Right lobe of liver (tissue), 6 donors: ENCODE data around the gene KDM8. TPM values are rescaled to one million over a fixed set of nuclear protein-coding genes. Genes with fewer than 3 reads are reported as not detected.

Experiments
- ATAC-seq, 4 donors: fragments of 200-7000 bp; cut with Tn5 transposase; one replicate each; pipeline ENCODE4 v1.9.1; 2020; ENCODE audit warnings: mild to moderate bottlenecking in 4 of 4, moderate library complexity in 4 of 4
- DNase-seq, 3 donors: peaks; one replicate each; pipeline ENCODE4 v3.0.0-alpha.2; 2020
- H3K27ac ChIP-seq, 3 donors: fragments of 200-600 bp; one replicate each; pipeline ENCODE4 v1.8.0; 2022
- H3K27me3 ChIP-seq, 2 donors: fragments of 200-600 bp; one replicate each; pipeline ENCODE4 v1.8.0; 2022
- H3K36me3 ChIP-seq, 4 donors: fragments of 200-600 bp; sonication (generic) in 1 of 4; one replicate each; pipeline versions ENCODE4 v1.5.1 to v1.8.0; 2017 to 2022; ENCODE audit warnings: control low read depth in 1 of 4
- H3K4me1 ChIP-seq, 4 donors: fragments of 200-600 bp; sonication (generic) in 1 of 4; one replicate each; pipeline versions ENCODE4 v1.5.1 to v1.8.0; 2017 to 2022; ENCODE audit warnings: control low read depth in 1 of 4
- H3K4me3 ChIP-seq, 3 donors: fragments of 200-600 bp; one replicate each; pipeline ENCODE4 v1.8.0; 2022
- H3K9me3 ChIP-seq, 4 donors: fragments of 200-600 bp; sonication (generic) in 1 of 4; one replicate each; pipeline versions ENCODE4 v1.5.1 to v1.8.0; 2017 to 2022; ENCODE audit warnings: control low read depth in 1 of 4
- POLR2A ChIP-seq: fragments of 450-650 bp; IDR thresholded peaks from one replicate; pipeline ENCODE4 v1.6.1; 2017; ENCODE audit warnings: antibody characterized with exemption, mild to moderate bottlenecking
- WGBS: methylation state at CpG from one replicate; pipeline ENCODE4 v1.1.6; 2018; ENCODE audit warnings: low coverage, low lambda C conversion rate; ENCODE audit not compliant: insufficient coverage; ENCODE audit errors: missing lambda C conversion rate; 5-methylcytosine and 5-hydroxymethylcytosine counted together
- intact Hi-C, 2 donors: fragments of 100-400 bp; cut with DNase I; formaldehyde crosslinking; loops; one replicate each; pipeline versions ENCODE4 v1.11.2 to v1.14.1; 2022
- total RNA-seq, 6 experiments: library from RNA; depleted of rRNA in 2 of 6; stranded (reverse); fragments of >200 nt in 2 of 6; fragmentation: NEBNext Ultra II Directional in 3 of 6; extraction: Animal tissue kit (Norgen Biotek cat#: 25700) in 3 of 6; gene quantifications; one replicate each; pipeline versions ENCODE4 v1.1.0 to v1.2.4, GENCODE V29; 2016 to 2023
- TF ChIP-seq, protein P1 (sequence below), 4 donors: fragments of 200-600 bp in 3 of 4; fragments of 450-650 bp in 1 of 4; IDR thresholded peaks; one replicate each; pipeline versions ENCODE4 v1.5.1 to v1.8.0; 2016 to 2022; ENCODE audit warnings: antibody characterized with exemption in 4 of 4, mild to moderate bottlenecking in 2 of 4
- donor health status: DM: no; HTN: yes; CAD: no.
- donor health status: DM: no; HTN: no; CAD: no.
- donor health status: DM: no; HTN: no; CAD: no.
- donor health status: DM: no; HTN: yes; CAD: no.
- donor health status: DM: no; HTN: yes; CAD: no.

The KDM8 gene
- total RNA-seq, 6 experiments from 2014 or later, result 11.2 to 153 (median 66.7) TPM

DNA sequence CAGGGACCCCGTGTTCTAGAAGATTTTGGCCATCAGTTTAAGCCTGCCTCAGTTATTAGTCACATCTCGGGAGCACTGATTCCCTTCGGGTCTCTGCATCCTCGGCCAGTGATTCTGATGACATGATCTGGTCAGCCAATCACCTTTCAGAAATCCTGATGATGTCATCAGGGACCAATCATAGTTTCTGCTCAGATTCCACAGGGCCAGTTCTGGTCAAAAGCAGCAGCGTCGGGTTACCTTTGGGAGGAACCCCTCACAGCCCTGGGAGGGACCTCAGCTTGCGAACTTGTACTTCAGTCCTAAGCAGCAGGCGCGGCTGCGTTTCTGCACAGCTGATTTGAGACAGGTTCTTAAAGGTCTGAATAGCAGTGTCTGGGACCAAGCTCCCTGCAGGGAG lies 13.9 kb downstream of the KDM8 start:
- TF ChIP-seq POLR2A, result peak; percentile 66
- TF ChIP-seq, protein P1, sequence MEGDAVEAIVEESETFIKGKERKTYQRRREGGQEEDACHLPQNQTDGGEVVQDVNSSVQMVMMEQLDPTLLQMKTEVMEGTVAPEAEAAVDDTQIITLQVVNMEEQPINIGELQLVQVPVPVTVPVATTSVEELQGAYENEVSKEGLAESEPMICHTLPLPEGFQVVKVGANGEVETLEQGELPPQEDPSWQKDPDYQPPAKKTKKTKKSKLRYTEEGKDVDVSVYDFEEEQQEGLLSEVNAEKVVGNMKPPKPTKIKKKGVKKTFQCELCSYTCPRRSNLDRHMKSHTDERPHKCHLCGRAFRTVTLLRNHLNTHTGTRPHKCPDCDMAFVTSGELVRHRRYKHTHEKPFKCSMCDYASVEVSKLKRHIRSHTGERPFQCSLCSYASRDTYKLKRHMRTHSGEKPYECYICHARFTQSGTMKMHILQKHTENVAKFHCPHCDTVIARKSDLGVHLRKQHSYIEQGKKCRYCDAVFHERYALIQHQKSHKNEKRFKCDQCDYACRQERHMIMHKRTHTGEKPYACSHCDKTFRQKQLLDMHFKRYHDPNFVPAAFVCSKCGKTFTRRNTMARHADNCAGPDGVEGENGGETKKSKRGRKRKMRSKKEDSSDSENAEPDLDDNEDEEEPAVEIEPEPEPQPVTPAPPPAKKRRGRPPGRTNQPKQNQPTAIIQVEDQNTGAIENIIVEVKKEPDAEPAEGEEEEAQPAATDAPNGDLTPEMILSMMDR (IDR thresholded peaks at IDR 0.05), result no peak
- ATAC-seq (peak; percentile 4 to 45 (median 13)), DNase-seq (no peak)
- Histone ChIP-seq H3K27ac (peak overlapping the region in 2 of 3 donors; percentile 87 to 92), H3K4me1 (peaks cover 0 to 53% (median 23%) of the 10 kb centered on the region in 4 donors), H3K4me3 (peak overlapping the region in 1 of 3 donors; percentile 80), H3K36me3 (peaks cover 0 to 31% (median 1%) of the 10 kb centered on the region in 4 donors), H3K27me3 (no peaks in the 10 kb centered on the region), H3K9me3 (no peaks in the 10 kb centered on the region)
- intact Hi-C loops, result no loop called here
- 19% methylated on average over 3 of the region's 10 CpGs for WGBS

DNA sequence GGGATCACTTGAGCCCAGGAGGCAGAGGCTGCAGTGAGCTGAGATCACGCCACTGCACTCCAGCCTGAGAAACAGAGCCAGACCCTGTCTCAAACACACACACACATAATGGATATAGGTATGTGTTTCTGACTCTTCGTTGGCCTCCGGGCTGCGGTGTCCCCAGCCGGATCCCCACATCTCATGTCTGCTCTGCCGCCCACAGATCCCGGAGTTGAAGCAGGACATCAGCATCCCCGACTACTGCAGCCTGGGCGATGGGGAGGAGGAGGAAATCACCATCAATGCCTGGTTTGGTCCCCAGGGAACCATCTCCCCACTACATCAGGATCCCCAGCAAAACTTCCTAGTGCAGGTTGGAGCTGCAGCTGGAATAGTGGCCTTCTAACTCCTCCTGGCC lies 15.4 kb downstream of the KDM8 start:
- peaks cover 0 to 48% (median 24%) of the 10 kb centered on the region in 4 donors for H3K4me1 ChIP-seq
- peaks cover 0 to 31% (median 1%) of the 10 kb centered on the region in 4 donors for H3K36me3 ChIP-seq
- no peak overlapping the region for H3K27ac ChIP-seq
- 87% methylated on average over 4 of the region's 9 CpGs for WGBS
- TF ChIP-seq, protein P1 (IDR thresholded peaks at IDR 0.05), result no peak
- TF ChIP-seq POLR2A, result no peak
- H3K9me3 ChIP-seq, result no peaks in the 10 kb centered on the region
- ATAC-seq, result no peak
- intact Hi-C loops, result no loop called here
- H3K4me3 ChIP-seq, result no peak overlapping the region
- H3K27me3 ChIP-seq, result no peaks in the 10 kb centered on the region
- no peak for DNase-seq

DNA sequence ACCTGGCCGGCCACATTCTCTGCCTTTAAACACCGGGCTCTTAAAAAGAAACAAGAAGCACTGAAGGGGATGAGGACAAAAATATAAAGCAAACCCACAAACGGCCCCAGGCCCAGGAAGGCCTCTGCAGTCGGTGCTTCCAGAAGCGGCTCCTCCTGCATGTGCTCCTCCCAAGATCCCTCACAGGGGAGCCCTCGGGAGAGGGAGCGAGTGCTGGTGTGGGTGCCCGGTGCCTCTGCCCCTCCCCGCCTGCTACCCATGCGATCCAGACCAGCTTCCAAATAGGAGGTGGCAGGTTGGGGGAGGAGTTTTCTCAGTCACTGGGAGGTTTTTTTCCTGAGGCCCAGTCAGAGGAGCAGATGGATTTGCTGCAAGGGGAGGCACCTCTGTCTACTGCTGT lies 15.8 kb downstream of the KDM8 start:
- Histone ChIP-seq H3K9me3 (no peaks in the 10 kb centered on the region), H3K36me3 (peaks cover 0 to 31% (median 1%) of the 10 kb centered on the region in 4 donors), H3K27me3 (no peaks in the 10 kb centered on the region), H3K4me1 (peaks cover 0 to 45% (median 22%) of the 10 kb centered on the region in 4 donors), H3K27ac (no peak overlapping the region), H3K4me3 (no peak overlapping the region)
- intact Hi-C loops, result no loop called here
- ATAC-seq, result no peak
- WGBS, result 69% methylated on average over 5 of the region's 10 CpGs
- no peak for DNase-seq
- TF ChIP-seq POLR2A, result no peak
- TF ChIP-seq, protein P1 (IDR thresholded peaks at IDR 0.05), result no peak

DNA sequence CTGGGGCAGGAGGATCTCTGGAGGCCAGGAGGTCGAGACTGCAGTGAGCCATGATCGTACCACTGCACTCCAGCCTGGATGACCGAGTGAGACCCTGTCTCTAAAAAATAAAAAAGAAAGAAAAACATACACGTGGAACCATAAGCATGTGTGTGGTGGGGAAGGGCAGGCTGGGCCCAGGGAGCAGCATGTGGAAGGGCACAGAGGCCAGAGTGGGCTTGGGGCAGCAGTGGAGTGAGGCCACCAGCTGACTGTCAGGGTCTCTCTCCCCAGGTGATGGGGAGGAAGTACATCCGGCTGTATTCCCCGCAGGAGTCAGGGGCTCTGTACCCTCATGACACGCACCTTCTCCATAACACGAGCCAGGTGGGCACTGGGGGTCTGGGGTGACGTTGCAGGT lies 16.8 kb downstream of the KDM8 start:
- no peaks in the 10 kb centered on the region for H3K27me3 ChIP-seq
- no peak overlapping the region for H3K27ac ChIP-seq
- TF ChIP-seq POLR2A, result no peak
- TF ChIP-seq, protein P1 (IDR thresholded peaks at IDR 0.05), result no peak
- peaks cover 0 to 42% (median 22%) of the 10 kb centered on the region in 4 donors for H3K4me1 ChIP-seq
- peaks cover 0 to 31% (median 1%) of the 10 kb centered on the region in 4 donors for H3K36me3 ChIP-seq
- no peaks in the 10 kb centered on the region for H3K9me3 ChIP-seq
- 90% methylated on average over 7 of the region's 9 CpGs for WGBS
- no peak overlapping the region for H3K4me3 ChIP-seq
- ATAC-seq (no peak), DNase-seq (no peak)
- intact Hi-C loops, result loop anchor here (10.0 kb wide), 2 partner anchors 45 to 235 kb away; no protein-coding TSS in a partner anchor
